CD1c-positive myeloid dendritic cell (primary cell): ENCODE results near the gene DAPK2.
A peak's percentile ranks its signal among the peaks of the same experiment; 100 is the strongest.
"Not testable (repeated sequence)": the region's sequence is repeated elsewhere in the genome, so short reads cannot be mapped to it uniquely, and the experiment has no call there.

ENCODE experiments used
- DNase-seq: peaks from one replicate; pipeline ENCODE4 v3.0.0-alpha.2; 2016; ENCODE audit errors: extremely low spot score

DAPK2 gene

DNA sequence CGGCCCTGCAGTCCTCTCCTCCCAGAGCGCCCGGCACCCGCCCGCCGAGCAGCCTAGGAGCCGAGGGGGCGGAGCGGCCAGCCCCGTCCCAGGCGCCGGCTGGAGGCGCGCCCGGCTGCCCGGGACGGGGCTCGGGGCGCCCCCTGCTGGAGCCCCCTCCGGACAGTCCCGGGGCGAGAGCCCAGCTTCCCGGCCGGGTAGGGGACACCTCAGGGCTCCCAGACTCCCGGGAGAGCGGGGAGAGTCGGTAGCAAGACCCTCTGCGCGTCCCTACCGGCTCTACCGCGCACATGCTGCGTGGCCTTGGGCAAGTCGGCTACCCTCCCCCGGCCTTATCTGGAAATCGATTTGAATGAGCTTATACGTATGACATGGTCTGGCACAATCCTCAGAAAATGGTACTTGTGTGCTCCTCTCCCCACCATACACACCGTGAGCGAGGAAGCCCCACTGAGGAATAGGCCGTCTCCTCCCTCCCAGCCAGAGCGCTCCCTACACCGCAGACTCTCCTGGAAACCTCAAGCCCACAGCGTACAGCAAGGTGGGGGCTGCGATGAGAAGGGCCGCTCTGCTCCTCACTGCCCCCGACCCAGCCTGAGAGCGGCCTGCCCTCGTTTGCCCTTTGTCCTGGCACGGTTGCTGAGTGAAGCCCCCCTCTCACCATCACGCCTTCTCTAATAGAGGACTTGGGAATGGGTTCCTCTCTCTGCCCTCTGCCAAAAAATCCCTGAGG, at the start of gene DAPK2:
Gene DAPK2 (minus strand): TSS at position 65 of the 733 bp plus-strand sequence. CDS start 6,224 bp downstream, outside the sequence.
- DNase-seq, result peak; percentile 77

DNA sequence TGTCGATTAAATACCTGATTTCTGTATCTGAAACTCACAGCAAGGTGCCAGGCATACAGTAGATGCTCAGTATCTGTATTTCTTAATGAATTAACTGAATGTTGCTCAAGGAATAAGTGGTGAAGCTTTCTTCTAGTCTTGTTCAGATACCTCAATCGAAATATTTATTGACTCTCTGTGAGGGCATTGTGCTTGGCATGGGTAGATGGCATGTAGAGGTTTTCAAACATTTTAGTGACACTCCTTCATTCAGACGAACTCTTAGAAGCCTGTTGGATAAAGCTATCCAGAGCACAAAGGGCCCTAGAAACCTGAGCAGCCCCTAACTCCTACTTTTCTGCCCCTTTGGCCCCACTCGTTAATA, 49.1 kb upstream of the DAPK2 start:
- DNase-seq, result no peak

DNA sequence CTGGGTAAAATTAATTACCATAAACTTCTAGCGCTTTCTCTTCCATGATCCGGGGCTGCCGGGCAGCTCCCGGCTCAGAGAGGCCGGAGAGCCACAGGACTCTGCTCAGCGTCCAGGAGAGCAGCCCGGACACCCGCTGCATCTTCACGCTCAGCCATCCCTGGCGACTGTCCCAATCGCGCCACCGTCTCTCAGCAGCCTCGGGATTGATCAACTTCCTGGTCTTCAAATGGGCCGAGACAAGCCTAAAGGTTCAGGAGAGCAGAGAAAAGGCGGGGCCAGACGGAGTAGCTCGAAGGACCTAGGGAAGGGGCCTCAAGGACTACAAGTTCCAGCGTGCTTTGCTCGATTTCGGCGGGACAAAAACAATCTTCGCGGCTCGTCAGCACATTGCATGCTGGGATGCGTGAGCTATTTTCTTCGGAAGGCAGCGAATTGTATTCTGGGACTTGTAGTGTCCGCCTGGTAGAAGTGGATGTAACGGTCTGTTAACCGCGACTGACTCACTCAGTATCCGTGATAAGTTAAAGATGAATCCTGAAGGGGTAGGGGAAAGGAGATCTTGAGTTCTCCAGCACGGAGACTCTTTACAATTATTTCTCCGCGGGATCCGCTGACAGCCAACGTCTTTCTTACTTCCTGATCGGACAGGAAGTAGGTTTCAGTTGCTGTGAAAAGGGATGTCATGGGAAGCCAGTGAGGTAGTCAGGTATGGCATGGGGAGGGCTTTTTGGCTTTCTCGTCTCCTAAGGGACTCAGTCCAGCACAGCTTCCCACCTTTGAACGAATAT, 47.5 kb upstream of the DAPK2 start, which contains the start of gene CIAO2A:
Gene CIAO2A (minus strand): TSS at position 212 of the 791 bp plus-strand sequence. CDS start 70 bp downstream, at position 142.
- peak; percentile 99 for DNase-seq

DNA sequence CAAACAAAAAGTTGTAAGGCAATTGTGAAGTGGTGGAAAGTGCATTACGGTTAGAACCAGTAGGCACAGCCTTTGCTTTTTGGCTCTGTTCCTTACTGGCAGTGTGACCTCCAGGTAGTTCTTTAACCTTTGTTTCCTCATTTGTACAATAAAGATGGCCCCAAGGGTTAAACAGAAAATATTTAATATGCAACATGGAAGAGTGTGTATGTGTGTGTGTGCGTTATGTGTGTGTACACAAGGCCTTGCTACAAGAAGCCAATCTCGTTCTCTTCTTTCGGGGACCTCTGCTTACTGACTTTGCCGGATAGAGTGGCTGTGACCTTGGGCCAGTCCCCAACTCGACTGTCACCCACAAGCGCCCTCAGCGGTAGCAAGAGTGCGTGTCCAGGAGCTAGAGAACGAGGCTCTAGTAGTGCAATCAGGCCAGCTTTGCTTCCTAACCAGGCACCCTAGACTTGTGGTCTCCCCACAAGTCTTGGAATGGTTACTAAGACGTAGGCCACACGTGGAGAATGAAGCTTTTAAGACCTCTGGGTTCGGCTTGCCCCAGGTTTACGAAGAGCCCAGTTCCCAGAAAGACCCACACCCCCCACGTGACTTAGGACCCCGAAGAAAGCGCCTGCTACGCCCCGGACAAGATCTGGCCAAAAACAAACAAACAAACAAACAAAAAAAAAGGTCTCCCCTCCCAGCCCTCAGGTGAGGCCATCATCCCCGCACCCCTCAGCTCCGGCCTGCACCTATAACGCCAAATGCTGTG, 46.8 kb upstream of the DAPK2 start:
- DNase-seq, result peak; percentile 57

DNA sequence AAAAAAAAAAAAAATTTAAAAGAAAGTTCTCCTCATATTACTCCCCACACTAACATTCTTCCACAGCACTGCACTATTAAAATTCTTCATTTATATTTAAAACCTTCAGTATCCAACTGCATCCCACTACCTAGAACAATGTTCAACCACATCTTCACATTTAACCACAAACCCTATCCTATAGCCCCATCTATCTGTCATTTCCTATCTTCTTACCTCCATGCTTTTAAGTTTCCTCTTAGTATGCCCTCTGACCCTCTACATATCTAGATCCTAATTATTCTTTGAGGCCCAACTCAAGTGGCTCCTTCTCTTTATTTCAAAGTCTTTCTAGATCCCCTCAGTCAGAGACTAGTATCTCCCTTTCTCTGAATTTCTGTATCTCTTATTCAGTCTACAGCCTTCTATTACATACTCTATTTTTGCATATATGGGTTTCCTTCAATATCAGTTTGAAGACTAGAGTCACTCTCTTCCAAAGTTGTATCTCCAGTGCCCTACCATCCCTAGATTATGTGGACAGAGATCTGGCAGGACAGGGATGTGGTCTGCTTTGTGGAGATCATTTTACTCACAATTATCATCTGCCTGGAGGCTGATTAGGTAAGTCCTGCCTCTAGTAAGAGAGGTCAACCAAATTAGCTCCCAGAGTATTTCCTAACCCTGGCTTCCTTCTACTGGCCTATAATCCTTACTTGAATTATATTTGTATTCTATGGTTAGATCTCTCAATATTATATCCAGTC, 46.0 kb upstream of the DAPK2 start:
- DNase-seq, result no peak

DNA sequence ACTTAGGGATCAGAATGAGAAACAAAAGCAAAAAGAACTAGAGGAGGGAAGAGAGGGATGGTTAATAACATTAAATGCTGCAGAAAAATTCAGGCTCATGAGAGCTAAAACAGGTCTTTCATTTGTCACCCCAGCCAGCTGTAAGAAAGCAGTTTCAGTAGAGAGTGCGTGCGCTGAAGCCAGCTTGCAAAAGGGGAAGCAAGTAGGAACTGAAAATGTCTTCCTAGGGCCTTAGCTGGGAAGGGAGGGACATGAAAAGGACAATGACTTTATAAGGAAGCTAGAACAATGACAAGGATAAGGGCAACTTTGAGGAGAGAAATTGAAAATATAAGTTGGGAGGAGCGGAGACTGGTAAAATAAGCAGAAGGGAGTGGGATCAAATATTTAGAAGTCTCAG, 44.2 kb upstream of the DAPK2 start:
- peak; percentile 90 for DNase-seq

DNA sequence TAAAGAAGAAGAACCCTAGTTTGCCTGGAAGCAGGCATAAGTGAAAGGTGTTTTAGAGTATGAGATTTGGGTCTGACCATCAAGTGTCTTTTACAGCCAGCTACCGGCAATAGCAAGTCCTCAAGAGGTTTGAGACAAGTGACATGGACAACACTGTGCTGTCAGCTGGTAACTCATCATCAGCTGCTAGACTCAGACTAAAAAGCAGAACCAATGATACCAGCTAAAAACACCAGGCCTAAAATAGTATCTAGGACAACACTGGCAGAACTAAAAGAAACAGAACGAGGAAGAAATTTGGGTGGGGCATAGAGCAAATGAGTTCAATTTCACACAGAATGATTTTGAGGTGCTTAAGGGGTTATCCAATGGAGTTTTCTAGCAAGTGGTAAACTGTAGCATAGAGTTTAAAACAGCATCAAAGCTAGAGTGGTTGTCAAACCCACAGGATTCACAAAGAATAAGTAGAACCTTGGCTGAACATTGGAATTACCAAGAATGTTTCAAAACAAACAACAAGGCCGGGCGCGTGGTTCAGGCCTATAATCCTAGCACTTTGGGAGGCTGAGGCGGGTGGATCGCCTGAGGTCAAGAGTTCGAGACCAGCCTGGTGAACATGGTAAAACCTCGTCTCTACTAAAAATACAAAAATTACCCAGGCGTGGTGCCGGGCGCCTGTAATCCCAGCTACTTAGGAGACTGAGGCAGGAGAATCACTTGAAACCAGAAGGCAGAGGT, 43.4 kb upstream of the DAPK2 start:
- peak; percentile 87 for DNase-seq

DNA sequence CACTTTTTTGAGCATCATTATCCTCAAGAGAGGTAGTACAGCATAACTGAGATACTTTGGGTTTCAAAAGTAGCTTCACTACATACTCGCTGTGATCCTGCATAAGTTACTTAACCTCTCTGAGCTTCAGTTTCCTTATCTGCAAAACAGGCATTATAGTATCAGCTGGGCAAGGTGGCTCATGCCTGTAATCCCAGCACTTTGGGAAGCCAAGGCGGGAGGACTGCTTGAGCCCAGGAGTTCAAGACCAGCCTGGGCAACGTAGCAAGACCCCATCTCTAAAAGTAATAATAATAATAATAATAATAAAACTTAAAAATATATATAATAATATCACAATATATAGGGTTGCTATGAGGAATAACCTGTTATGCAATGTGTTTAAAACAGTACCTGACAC, 36.5 kb upstream of the DAPK2 start:
- DNase-seq, result no peak

DNA sequence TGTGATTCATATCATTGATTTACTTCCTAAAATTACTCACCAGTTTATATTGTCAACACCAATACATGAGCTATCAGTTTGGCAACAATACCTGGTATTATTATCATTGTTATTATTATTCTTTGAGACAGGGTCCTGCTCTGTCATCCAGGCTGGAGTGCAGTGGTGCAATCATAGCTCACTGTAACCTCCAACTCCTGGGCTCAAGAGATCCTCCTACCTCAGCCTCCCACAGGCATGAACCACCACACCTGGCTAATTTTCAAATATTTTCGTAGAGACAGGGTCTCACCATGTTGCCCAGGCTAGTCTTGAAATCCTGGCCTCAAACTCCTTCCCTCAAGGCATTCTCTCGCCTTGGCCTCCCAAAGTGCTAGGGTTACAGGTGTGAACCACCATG, 27.2 kb upstream of the DAPK2 start:
- DNase-seq, result not testable (repeated sequence)

DNA sequence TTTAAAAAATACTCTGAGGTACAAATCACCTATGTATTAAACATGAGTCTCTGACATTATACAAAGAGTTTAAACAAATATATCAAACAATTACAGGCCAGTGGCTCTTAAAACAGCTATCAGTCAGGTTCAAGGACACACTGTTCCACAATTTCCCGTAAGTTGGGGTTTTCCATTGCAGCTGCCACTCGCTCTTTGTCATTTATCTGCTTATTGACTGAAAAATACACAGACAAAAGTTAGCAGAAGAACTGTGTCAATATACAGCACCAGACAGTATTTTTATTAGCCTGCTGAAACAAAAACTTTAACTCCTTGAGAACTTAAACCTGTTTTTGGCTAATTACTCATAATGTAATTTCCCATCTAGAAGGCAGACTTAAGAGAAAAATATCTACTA, 26.5 kb upstream of the DAPK2 start:
- no peak for DNase-seq

DNA sequence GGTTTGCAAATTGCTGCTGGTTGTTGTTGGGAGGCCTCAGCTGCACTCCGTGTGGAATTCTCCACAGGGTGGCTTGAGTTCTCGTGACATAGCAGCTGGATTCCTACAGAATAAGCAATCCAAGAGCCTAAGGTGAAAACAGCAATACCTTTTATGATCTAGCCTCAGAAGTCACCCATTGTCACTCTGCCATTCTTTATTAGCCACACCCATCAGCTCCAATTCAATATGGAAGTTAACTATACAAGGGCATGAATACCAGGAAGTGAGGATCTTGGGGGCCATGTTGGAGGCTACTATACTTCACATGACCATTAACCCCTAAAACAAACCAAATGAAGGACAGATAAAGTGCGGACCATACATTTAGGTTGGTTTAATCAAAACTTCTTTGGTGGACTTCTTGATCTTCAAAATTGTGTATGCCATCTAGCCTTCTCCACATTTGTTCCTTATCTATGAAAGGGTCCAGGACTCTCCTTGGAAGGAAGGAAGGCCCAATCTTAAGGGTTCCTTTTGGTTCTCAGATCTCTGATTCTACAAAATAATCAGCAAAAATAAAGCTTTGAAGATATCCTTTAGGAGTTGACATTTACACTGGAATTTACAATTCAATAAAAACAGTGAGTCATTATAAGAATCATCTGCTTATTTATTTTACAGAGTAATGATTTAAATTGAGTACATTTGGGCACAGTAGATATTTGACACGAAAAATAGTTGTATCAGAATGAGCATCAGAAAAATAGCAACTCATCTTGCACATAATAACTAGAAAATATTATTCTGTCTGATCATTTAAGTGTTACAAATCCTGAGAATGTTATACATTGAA, 25.9 kb upstream of the DAPK2 start:
- DNase-seq, result no peak

DNA sequence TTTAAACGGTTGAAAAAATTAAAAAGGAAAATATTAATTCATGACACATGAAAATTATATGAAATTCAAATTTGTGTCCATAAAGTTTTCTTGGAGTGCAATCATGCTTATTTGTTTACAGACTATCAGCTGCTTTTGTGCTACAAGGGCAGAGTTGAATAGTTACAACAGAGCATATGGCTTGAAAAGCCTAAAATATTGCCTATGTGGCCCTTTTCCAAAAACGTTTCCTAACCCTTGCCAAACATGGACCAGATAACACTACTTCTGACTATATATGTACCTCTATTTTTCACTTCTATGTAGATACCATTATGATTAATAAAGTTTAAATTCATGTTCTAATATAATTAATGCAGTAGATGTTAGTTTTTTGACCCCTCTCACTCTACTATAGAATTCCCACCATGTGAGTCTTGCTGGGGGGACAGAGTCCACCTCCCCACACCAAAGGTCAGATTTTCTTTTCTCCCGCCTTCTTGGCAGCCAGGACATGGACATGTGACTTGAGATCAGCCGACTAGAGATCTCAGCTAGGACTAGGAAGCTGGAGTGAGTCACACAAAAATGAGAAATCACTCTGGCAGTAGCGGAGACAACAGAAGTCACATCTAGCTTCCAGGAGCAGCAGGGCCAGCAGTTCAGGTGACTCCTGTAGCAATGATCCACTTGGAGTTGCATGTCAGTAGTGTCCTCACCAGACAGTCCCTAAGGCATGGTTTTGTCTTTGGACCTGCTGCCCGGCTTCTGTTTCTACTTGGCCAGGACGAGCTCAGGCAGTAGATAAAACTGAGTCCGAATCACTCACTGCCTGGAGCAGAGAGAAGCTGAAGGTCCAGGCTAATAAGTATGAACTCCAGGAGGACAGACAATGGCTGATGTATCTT, 24.9 kb upstream of the DAPK2 start:
- peak; percentile 79 for DNase-seq

DNA sequence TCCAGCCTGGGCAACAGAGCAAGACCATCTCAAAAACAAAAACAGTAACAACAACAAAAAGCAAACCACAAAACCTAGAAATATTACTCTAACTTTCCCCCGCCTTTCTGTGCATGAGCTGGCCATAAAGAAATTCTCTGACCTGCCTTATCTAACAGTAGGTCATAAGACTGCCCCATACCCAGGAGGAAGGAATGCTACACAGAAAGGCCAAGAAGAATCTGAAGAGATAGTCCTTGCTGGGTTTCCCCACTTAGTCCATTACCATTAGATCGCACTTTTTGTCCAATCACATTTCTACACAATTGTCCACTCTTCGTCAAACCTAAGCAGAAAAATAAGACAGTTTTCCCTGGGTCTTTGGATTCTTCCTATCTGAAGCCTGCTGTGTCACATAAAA, 23.8 kb upstream of the DAPK2 start:
- DNase-seq, result no peak

DNA sequence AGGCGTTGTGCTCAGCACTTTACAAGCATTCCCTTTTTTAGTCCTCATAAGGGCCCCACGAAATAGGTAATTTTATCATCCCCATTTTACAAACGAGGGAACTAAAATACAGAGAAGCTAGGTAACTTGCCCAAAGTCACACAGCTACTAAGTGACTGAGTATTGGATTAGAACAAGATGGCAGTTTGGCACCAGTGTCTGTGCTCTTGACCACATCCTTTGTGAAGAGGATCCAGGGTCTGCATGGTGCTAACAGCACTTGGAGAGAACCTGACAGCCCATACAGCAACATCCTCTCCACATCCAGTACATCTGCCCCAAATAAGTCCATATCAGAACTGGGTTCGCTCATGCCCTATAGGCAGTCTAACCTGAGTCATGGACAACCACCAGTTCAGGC, 21.8 kb upstream of the DAPK2 start:
- DNase-seq, result no peak

DNA sequence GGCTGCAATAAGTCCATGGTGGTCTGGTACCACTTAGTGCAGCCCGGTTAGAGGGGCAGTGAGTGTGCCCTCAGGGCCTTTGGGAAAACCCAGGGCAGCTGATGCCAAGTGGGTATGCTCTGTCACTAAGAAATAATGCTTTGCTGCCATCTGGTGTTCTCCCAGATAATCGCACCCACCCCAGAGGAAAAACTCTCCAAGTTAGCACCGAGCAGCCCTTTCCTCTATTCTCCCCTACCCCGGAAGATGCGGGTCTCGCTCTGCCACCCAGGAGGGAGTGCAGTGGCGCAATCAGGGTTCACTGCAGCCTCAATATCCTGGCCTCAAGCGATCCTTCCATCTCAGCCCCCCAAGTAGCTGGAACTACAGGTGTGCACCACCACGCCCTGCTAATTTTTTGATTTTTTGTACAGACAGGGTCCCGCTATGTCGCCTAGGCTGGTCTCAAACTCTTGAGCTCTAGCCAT, 21.3 kb upstream of the DAPK2 start:
- DNase-seq, result peak; percentile 83

DNA sequence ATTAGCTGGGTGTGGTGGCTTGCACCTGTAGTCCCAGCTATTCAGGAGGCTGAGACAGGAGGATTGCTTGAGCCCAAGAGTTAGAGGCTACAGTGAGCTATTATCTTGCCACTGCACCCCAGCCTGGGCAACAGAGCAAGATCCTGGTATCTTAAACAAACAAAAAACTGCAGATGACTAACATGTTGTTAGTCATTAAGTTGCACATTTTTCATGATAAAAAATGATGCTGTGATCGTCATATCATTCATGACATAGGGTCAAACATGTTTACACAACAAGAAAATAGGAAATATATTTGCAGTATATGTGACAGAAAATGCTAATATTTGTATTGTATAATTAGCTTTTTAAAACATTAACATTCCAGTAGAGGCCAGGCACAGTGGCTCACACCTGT, 20.2 kb upstream of the DAPK2 start:
- no peak for DNase-seq

DNA sequence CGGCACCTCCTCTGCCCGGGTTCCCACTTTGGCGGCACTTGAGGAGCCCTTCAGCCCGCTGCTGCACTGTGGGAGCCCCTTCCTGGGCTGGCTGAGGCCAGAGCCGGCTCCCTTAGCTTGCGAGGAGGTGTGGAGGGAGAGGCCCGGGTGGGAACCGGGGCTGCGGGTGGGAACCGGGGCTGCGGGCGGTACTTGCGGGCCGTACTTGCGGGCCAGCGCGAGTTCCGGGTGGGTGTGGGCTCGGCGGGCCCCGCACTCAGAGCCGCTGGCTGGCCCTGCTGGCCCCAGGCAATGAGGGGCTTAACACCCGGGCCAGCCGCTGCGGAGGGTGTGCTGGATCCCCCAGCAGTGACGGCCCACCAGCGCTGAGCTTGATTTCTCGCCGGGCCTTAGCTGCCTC, 14.4 kb upstream of the DAPK2 start:
- DNase-seq, result no peak

DNA sequence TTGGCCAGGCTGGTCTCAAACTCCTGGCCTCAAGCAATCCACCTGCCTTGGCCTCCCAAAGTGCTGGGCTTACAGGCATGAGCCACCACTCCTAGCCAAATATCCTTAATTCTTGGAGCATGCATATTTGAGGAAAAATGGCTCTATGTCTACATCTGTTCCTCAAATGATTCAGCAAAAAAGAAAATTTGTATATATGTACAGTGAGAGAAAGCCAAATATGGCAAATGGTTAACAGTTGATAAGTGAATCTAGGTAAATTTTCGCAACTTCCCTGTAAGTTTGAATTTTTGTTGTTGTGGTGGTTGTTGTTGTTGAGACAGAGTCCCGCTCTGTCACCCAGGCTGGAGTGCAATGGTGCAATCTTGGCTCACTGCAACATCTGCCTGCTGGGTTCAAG, 12.8 kb upstream of the DAPK2 start:
- not testable (repeated sequence) for DNase-seq

DNA sequence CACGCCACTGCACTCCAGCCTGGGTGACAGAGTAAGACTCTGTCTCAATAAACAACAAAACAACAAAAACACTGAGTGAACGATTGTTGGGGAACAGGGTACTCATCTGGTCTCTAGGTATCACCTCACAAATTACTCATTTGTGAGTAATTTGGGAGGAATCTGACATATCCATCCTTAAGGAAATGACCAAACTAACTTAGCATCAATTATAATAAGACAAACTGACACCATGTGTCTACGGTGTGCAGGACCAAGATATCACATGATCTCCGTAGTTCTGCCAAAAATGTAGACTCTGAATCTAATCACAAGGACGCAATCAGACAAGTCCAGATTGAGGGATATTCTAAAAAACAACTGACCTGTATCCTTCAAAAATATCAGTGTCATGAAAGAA, 12.0 kb upstream of the DAPK2 start:
- no peak for DNase-seq
